Keratinocyte (primary cell): Measurements from ENCODE around the gene LAPTM5. TPM values are rescaled to one million over a fixed set of nuclear protein-coding genes. Genes with fewer than 3 reads are reported as not detected.

Experiments used
- DNase-seq: peaks from one replicate; pipeline ENCODE4 v3.0.0-alpha.2; 2011; ENCODE audit warnings: low read depth, missing footprints, low spot score
- FAIRE-seq: peaks from 2 replicates; lab custom pipeline; 2011; peaks lifted over from hg19 to GRCh38; lab: Jason Lieb, UNC
- H2AFZ ChIP-seq: 2 replicates; pipeline ENCODE4 v1.6.0; 2012; ENCODE audit warnings: low read length, control low read depth, inconsistent platforms; ENCODE audit not compliant: control insufficient read depth
- H3K27ac ChIP-seq: 2 replicates; pipeline ENCODE4 v1.5.1; 2011; ENCODE audit warnings: low read length; ENCODE audit not compliant: control insufficient read depth, insufficient read depth
- H3K27me3 ChIP-seq: 3 replicates; pipeline ENCODE4 v1.6.0; 2011; ENCODE audit warnings: low read length; ENCODE audit not compliant: control insufficient read depth, insufficient read depth; ENCODE audit errors: extremely low read depth
- H3K36me3 ChIP-seq, 2 experiments: 2 replicates in 1 of 2; 3 replicates in 1 of 2; pipeline ENCODE4 v1.5.1; 2011; ENCODE audit warnings: low read length in 2 of 2, mild to moderate bottlenecking in 1 of 2; ENCODE audit not compliant: control insufficient read depth in 2 of 2, insufficient read depth in 2 of 2; ENCODE audit errors: extremely low read depth in 1 of 2
- H3K4me1 ChIP-seq: 3 replicates; pipeline ENCODE4 v1.5.1; 2011; ENCODE audit warnings: low read length; ENCODE audit not compliant: control insufficient read depth, insufficient read depth; ENCODE audit errors: extremely low read depth
- H3K4me2 ChIP-seq: 3 replicates; pipeline ENCODE4 v1.6.0; 2011; ENCODE audit warnings: low read depth, low read length; ENCODE audit not compliant: control insufficient read depth, insufficient read depth; ENCODE audit errors: extremely low read depth
- H3K4me3 ChIP-seq, 3 experiments: fragments of 200-600 bp in 1 of 3; sonication (generic) in 1 of 3; 2 replicates in 2 of 3; 3 replicates in 1 of 3; pipeline ENCODE4 v1.5.1; 2011 to 2016; ENCODE audit warnings: low read length in 3 of 3, mild to moderate bottlenecking in 3 of 3, control low read depth in 2 of 3, inconsistent platforms in 1 of 3, low read depth in 1 of 3, mixed read lengths in 1 of 3, mixed run types in 1 of 3, moderate library complexity in 1 of 3; ENCODE audit not compliant: control insufficient read depth in 2 of 3, insufficient read depth in 2 of 3; ENCODE audit errors: extremely low read depth in 1 of 3
- H3K79me2 ChIP-seq: 2 replicates; pipeline ENCODE4 v1.6.0; 2012; ENCODE audit warnings: low read length; ENCODE audit not compliant: control insufficient read depth, insufficient read depth
- H3K9ac ChIP-seq: 3 replicates; pipeline ENCODE4 v1.6.0; 2011; ENCODE audit warnings: low read length; ENCODE audit not compliant: control insufficient read depth, insufficient read depth; ENCODE audit errors: extremely low read depth
- H3K9me1 ChIP-seq: 3 replicates; pipeline ENCODE4 v1.6.0; 2011; ENCODE audit warnings: low read length; ENCODE audit not compliant: control insufficient read depth, insufficient read depth; ENCODE audit errors: extremely low read depth
- H3K9me3 ChIP-seq: 2 replicates; pipeline ENCODE4 v1.5.1; 2012; ENCODE audit warnings: low read depth, low read length; ENCODE audit not compliant: control insufficient read depth
- H4K20me1 ChIP-seq: 3 replicates; pipeline ENCODE4 v1.6.0; 2011; ENCODE audit warnings: low read length; ENCODE audit not compliant: control insufficient read depth, insufficient read depth; ENCODE audit errors: extremely low read depth
- CTCF ChIP-seq, 3 experiments: IDR thresholded peaks in 1 of 3; conservative IDR thresholded peaks in 1 of 3; optimal IDR thresholded peaks in 1 of 3; 2 replicates in 2 of 3; 3 replicates in 1 of 3; pipeline versions ENCODE3 to v1.5.1; 2011; ENCODE audit warnings: low read length in 3 of 3, mild to moderate bottlenecking in 3 of 3, moderate library complexity in 2 of 3, control low read depth in 1 of 3, inconsistent platforms in 1 of 3; ENCODE audit not compliant: insufficient read depth in 2 of 3; ENCODE audit errors: extremely low read depth in 1 of 3
- EZH2 ChIP-seq: IDR thresholded peaks from one replicate; pipeline ENCODE4 v1.6.1; 2012; ENCODE audit warnings: inconsistent platforms, mild to moderate bottlenecking, low read length, moderate library complexity
- dilution Hi-C: fragments of 300-500 bp; cut with MboI; formaldehyde crosslinking; loops from one replicate; pipeline ENCODE4 v1.7.0; 2020; ENCODE audit warnings: low sequenced_read_pairs; ENCODE audit not compliant: extremely low pct_ligation_motif_present
- polyA minus RNA-seq, 3 experiments: library from RNA; depleted of rRNA, polyadenylated mRNA; stranded (reverse); fragments of >200 nt; gene quantifications; 1 replicate in 1 of 3; 2 replicates in 1 of 3; 3 replicates in 1 of 3; pipeline ENCODE4 v1.2.3, GENCODE V29; 2011
- polyA plus RNA-seq, 5 experiments: library from polyadenylated mRNA; depleted of rRNA in 3 of 5; stranded (reverse) in 3 of 5; stranded (forward) in 1 of 5; unstranded in 1 of 5; fragments of >200 nt; gene quantifications; 1 replicate in 1 of 5; 2 replicates in 3 of 5; 3 replicates in 1 of 5; pipeline versions ENCODE4 v1.2.1 to v1.2.3, GENCODE V29; 2011 to 2012; ENCODE audit warnings: missing spikeins in 2 of 5, low read depth in 1 of 5, low replicate concordance in 1 of 5

LAPTM5 gene
- 0.18 to 0.40 TPM (median 0.25 TPM) in 3 replicates for polyA plus RNA-seq
- 0.37 TPM for polyA plus RNA-seq (2011; ENCODE audit: low read depth)
- polyA plus RNA-seq (2011; cell fraction: cytosol; rRNA removed): 0.13 and 0.16 TPM in 2 replicates
- polyA plus RNA-seq (2011; cell fraction: nucleus; rRNA removed): 0.15 TPM in 1 of 2 replicates, not detected in the other
- 0.15 and 0.68 TPM in 2 replicates for polyA plus RNA-seq (2012; ENCODE audit: low replicate concordance)
- polyA minus RNA-seq: 0.76 to 2.1 TPM in 2 of 3 replicates, not detected in the other
- not detected for polyA minus RNA-seq (2011; cell fraction: cytosol; rRNA and poly(A)+ RNA removed)
- not detected in 2 replicates for polyA minus RNA-seq (2011; cell fraction: nucleus; rRNA and poly(A)+ RNA removed)

GRCh38 chr1:30757352-30758120 lies at the start of gene LAPTM5:
LAPTM5 (minus strand) TSS chr1:30757774; CDS start chr1:30757745, 29 bp downstream.
- FAIRE-seq: no peak
- no peaks in the 10 kb centered on the region for H4K20me1 ChIP-seq
- no peaks in the 10 kb centered on the region for H3K9me1 ChIP-seq
- H3K4me1 ChIP-seq: peaks cover 18% of the 10 kb centered on the region
- H3K9me3 ChIP-seq: no peaks in the 10 kb centered on the region
- H3K4me2 ChIP-seq: peak within 1 kb of the TSS; percentile 24
- H3K27me3 ChIP-seq: peaks cover 12% of the 10 kb centered on the region
- no peak within 1 kb of the TSS for H3K4me3 ChIP-seq
- no peak for DNase-seq
- TF ChIP-seq EZH2 (no peak), CTCF (optimal IDR thresholded peaks at IDR 0.05 in 1 of 3, IDR thresholded peaks at IDR 0.05 in 1 of 3, conservative IDR thresholded peaks at IDR 0.05 in 1 of 3; ENCODE audit: extremely low read depth in 1 of 3, insufficient read depth in 2 of 3, low read length in 3 of 3) (no peak)
- no peaks in the 10 kb centered on the region for H3K79me2 ChIP-seq
- H2AFZ ChIP-seq: no peak within 1 kb of the TSS
- no peak within 1 kb of the TSS for H3K27ac ChIP-seq
- H3K36me3 ChIP-seq: no peaks in the 10 kb centered on the region
- dilution Hi-C loops: no loop called here
- H3K9ac ChIP-seq: no peak within 1 kb of the TSS

- no peaks in the 10 kb centered on the region for H3K9me3 ChIP-seq
- dilution Hi-C loops: loop anchor here (25.0 kb wide), 1 partner anchor 106 kb away; the partner anchor contains the start of gene SDC3
- peaks cover 13% of the 10 kb centered on the region for H3K4me1 ChIP-seq
- TF ChIP-seq CTCF (optimal IDR thresholded peaks at IDR 0.05 in 1 of 3, IDR thresholded peaks at IDR 0.05 in 1 of 3, conservative IDR thresholded peaks at IDR 0.05 in 1 of 3; ENCODE audit: extremely low read depth in 1 of 3, insufficient read depth in 2 of 3, low read length in 3 of 3) (no peak), EZH2 (peak; percentile 46)
- no peak overlapping the region for H3K4me3 ChIP-seq
- no peaks in the 10 kb centered on the region for H3K79me2 ChIP-seq
- H3K27ac ChIP-seq: no peak overlapping the region
- no peaks in the 10 kb centered on the region for H4K20me1 ChIP-seq
- DNase-seq: no peak
- H3K27me3 ChIP-seq: peaks cover 30% of the 10 kb centered on the region
- no peak overlapping the region for H3K4me2 ChIP-seq
- H3K9ac ChIP-seq: no peak overlapping the region
- no peak overlapping the region for H2AFZ ChIP-seq
- no peaks in the 10 kb centered on the region for H3K9me1 ChIP-seq
- H3K36me3 ChIP-seq: no peaks in the 10 kb centered on the region
- FAIRE-seq: no peak
These were observed 49.1 kb upstream of the LAPTM5 start for GRCh38 chr1:30806381-30807317.
